Thyroid gland (tissue), 4 donors: ENCODE data around the gene DOHH.

Experiments
- POLR2A ChIP-seq, 2 donors: fragments of 450-650 bp; IDR thresholded peaks; one replicate each; pipeline ENCODE4 v1.6.1; 2017; ENCODE audit warnings: antibody characterized with exemption in 2 of 2, mild to moderate bottlenecking in 2 of 2, moderate library complexity in 1 of 2
- TF ChIP-seq, protein P1 (sequence below), 6 experiments: fragments of 200-600 bp in 3 of 6; fragments of 450-650 bp in 3 of 6; sonication (generic) in 3 of 6; IDR thresholded peaks; one replicate each; pipeline ENCODE4 v1.5.1; 2016 to 2019; ENCODE audit warnings: antibody characterized with exemption in 6 of 6, mild to moderate bottlenecking in 2 of 6, inconsistent platforms in 1 of 6, moderate library complexity in 1 of 6

DNA sequence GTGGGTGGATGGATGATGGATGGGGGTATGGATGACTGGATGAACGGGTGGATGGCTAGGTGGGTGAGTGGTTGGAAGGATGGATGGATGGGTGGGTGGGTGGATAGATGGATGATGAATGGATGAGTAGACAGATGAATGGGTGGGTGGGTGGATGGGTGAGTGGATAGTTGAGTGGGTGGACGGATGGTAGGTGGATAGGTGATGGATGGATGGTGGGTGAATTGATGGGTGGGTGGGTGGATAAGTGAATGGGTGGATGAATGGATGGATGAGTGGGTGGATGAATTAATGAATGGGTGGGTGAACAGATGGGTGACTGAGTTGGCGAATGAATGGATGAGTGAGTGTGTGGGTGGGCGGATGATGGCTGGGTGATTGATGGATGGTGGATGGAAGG is 25.0 kb downstream of the DOHH start:
- no peak for TF ChIP-seq POLR2A (IDR thresholded peaks at IDR 0.05)
- TF ChIP-seq, protein P1, sequence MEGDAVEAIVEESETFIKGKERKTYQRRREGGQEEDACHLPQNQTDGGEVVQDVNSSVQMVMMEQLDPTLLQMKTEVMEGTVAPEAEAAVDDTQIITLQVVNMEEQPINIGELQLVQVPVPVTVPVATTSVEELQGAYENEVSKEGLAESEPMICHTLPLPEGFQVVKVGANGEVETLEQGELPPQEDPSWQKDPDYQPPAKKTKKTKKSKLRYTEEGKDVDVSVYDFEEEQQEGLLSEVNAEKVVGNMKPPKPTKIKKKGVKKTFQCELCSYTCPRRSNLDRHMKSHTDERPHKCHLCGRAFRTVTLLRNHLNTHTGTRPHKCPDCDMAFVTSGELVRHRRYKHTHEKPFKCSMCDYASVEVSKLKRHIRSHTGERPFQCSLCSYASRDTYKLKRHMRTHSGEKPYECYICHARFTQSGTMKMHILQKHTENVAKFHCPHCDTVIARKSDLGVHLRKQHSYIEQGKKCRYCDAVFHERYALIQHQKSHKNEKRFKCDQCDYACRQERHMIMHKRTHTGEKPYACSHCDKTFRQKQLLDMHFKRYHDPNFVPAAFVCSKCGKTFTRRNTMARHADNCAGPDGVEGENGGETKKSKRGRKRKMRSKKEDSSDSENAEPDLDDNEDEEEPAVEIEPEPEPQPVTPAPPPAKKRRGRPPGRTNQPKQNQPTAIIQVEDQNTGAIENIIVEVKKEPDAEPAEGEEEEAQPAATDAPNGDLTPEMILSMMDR (IDR thresholded peaks at IDR 0.05) = no peak
